ENCODE measurements around the gene CUL2.

- TF ChIP-seq YY1 (IDR thresholded peaks at IDR 0.05; ENCODE audit: insufficient read depth, insufficient read length) = no peak
- TF ChIP-seq ZNF274 (IDR thresholded peaks at IDR 0.05; ENCODE audit: low read depth, low read length) = no peak
Observed at GRCh38 chr10:35083242-35083641, 6.9 kb downstream of the CUL2 start.
